AG04450 (cell line): ENCODE data around the gene PIGO. TPM values are rescaled to one million over a fixed set of nuclear protein-coding genes. Genes with fewer than 3 reads are reported as not detected.

ENCODE experiments used
- CTCF ChIA-PET: fragments of 300-600, 350-600 bp; formaldehyde crosslinking; extraction: SDS; loops from one replicate; lab custom pipeline; 2022; ENCODE audit warnings: antibody characterized with exemption, inconsistent platforms; lab: Charles Lee
- POLR2A ChIA-PET: fragments of 350-600 bp; formaldehyde crosslinking; extraction: SDS; loops from one replicate; lab custom pipeline; 2021; ENCODE audit warnings: antibody characterized with exemption, inconsistent platforms; lab: Yijun Ruan, JAX
- DNase-seq: peaks from one replicate; pipeline ENCODE4 v3.0.0-alpha.2; 2011; ENCODE audit warnings: low read depth, low spot score
- H3K27ac ChIP-seq: one replicate; pipeline ENCODE4 v1.5.1; 2012; ENCODE audit warnings: low read depth, low read length, control low read depth
- H3K27me3 ChIP-seq: one replicate; pipeline ENCODE4 v1.6.0; 2012; ENCODE audit warnings: low read length; ENCODE audit not compliant: control insufficient read depth, insufficient read depth
- H3K4me3 ChIP-seq: 2 replicates; pipeline ENCODE4 v1.5.1; 2011; ENCODE audit warnings: mild to moderate bottlenecking, low read depth, low read length, control low read depth
- H3K9me3 ChIP-seq: 2 replicates; pipeline ENCODE4 v1.5.1; 2012; ENCODE audit warnings: low read length; ENCODE audit not compliant: control insufficient read depth, insufficient read depth
- polyA plus RNA-seq: library from polyadenylated mRNA; depleted of rRNA; stranded (reverse); fragments of >200 nt; gene quantifications from 2 replicates; pipeline ENCODE4 v1.2.3, GENCODE V29; 2011; rRNA removed
- small RNA-seq: library from RNA; depleted of rRNA; stranded (forward); fragments of <200 nt; gene quantifications from one replicate; pipeline ENCODE3, GENCODE V24; 2012; ENCODE audit warnings: low read depth; ENCODE audit not compliant: insufficient read length
- TF ChIP-seq, protein P1 (sequence below): IDR thresholded peaks from 2 replicates; pipeline ENCODE4 v1.5.1; 2011; ENCODE audit warnings: low read depth, low read length, control low read depth, inconsistent platforms

PIGO gene
- polyA plus RNA-seq, 1 experiment = 14.3 TPM

GRCh38 chr9:35048511-35048910 lies 47.9 kb downstream of the PIGO start:
- Histone ChIP-seq H3K9me3 (no peaks in the 10 kb centered on the region), H3K4me3 (no peak overlapping the region), H3K27me3 (no peaks in the 10 kb centered on the region), H3K27ac (no peak overlapping the region)
- ChIA-PET POLR2A (no interaction called here), CTCF (interaction anchor here (1.4 kb wide), 1 partner anchor 149 kb away, joined by 5 read pairs; no protein-coding TSS in a partner anchor)
- TF ChIP-seq, protein P1, sequence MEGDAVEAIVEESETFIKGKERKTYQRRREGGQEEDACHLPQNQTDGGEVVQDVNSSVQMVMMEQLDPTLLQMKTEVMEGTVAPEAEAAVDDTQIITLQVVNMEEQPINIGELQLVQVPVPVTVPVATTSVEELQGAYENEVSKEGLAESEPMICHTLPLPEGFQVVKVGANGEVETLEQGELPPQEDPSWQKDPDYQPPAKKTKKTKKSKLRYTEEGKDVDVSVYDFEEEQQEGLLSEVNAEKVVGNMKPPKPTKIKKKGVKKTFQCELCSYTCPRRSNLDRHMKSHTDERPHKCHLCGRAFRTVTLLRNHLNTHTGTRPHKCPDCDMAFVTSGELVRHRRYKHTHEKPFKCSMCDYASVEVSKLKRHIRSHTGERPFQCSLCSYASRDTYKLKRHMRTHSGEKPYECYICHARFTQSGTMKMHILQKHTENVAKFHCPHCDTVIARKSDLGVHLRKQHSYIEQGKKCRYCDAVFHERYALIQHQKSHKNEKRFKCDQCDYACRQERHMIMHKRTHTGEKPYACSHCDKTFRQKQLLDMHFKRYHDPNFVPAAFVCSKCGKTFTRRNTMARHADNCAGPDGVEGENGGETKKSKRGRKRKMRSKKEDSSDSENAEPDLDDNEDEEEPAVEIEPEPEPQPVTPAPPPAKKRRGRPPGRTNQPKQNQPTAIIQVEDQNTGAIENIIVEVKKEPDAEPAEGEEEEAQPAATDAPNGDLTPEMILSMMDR = no peak
- no peak for DNase-seq

DNA sequence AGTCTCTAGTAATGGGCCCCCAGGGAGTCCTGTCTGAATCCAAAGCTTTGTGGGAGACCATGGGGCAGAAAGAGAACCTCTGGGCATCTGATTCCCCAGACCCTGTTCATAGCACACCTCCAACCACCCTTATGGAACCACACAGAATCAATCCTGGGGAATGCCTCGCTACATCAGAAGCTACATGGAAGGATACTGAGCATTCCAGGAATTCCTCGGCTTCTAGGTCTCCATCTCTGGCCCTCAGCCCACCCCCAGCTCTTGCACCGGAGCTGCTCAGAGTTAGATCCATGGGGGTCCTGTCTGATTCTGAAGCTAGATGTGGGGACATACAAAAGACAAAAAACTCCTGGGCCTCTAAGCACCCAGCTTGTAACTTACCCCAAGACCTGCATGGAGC lies 52.3 kb downstream of the PIGO start:
- H3K27ac ChIP-seq = no peak overlapping the region
- H3K27me3 ChIP-seq = no peaks in the 10 kb centered on the region
- CTCF ChIA-PET = interaction anchor here (0.6 to 3.8 kb wide), 4 partner anchors 8 to 399 kb away, joined by 3 to 20 read pairs (median 8); no protein-coding TSS in a partner anchor
- no peak overlapping the region for H3K4me3 ChIP-seq
- POLR2A ChIA-PET = interaction anchor here (1.1 kb wide), 2 partner anchors 8 to 28 kb away, joined by 3 to 7 read pairs; partner anchors contain the start of gene VCP
- no peaks in the 10 kb centered on the region for H3K9me3 ChIP-seq
- TF ChIP-seq, protein P1 = no peak
- DNase-seq = no peak

DNA sequence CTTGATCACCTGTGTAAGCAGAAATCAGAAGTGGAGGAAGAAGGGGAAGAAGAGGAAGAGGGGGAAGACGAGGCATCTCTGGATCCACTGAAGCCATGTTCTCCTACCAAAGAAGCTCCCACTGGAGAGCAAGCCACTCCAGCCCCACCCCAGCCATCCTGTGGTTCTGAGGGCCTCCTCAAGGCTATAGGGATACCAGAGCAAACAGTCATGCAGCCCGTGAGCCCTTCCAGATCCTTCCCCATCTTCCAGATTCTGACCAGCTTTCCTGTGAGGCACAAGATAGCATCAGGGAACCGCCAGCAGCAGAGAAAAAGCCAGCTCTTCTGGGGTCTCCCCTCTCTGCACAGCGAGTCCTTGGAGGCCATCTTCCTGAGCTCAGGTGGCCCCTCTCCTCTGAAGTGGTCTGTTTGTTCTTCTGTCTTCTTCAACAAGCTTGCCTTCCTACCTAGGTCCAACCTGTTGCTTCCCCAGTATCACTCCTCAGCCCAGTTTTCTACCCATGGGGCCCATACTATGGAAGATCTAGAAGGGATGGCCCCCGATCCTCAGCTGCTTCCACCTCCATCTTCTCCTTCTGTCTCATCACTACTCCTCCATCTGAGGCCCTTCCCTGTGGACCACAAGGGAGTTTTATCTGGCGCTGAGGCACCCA lies 53.4 kb downstream of the PIGO start:
- TF ChIP-seq, protein P1 = no peak
- DNase-seq = no peak
- H3K27ac ChIP-seq = no peak overlapping the region
- H3K4me3 ChIP-seq = no peak overlapping the region
- no peaks in the 10 kb centered on the region for H3K9me3 ChIP-seq
- ChIA-PET CTCF (interaction anchor here (0.6 to 3.8 kb wide), 5 partner anchors 9 to 398 kb away, joined by 3 to 20 read pairs (median 3); partner anchors contain the start of gene PIGO), POLR2A (interaction anchor here (0.7 to 1.1 kb wide), 2 partner anchors 9 to 29 kb away, joined by 3 read pairs; partner anchors contain the start of gene VCP)
- no peaks in the 10 kb centered on the region for H3K27me3 ChIP-seq

GRCh38 chr9:35042081-35042604 lies 54.2 kb downstream of the PIGO start:
- no peak overlapping the region for H3K27ac ChIP-seq
- H3K27me3 ChIP-seq = no peaks in the 10 kb centered on the region
- H3K4me3 ChIP-seq = no peak overlapping the region
- DNase-seq = no peak
- TF ChIP-seq, protein P1 = no peak
- ChIA-PET POLR2A (interaction anchor here (1.4 kb wide), 1 partner anchor 30 kb away, joined by 4 read pairs; the partner anchor contains the start of gene VCP), CTCF (interaction anchor here (1.2 to 3.8 kb wide), 2 partner anchors 10 to 54 kb away, joined by 3 to 20 read pairs; partner anchors contain the start of gene PIGO)
- no peaks in the 10 kb centered on the region for H3K9me3 ChIP-seq

Small RNA genes lying within 50 kb of the gene (small RNA-seq; reads per million reads assigned to genes)
- gene RN7SL338P = not detected

Other genes with a start within 250 kb of the PIGO start
- not detected in 2 replicates for gene PHF24, start 138.3 kb downstream of the PIGO start, polyA plus RNA-seq
- gene DNAJB5, start 106.8 kb downstream of the PIGO start, polyA plus RNA-seq = 5.1 and 9.5 TPM in 2 replicates
- gene VCP, start 24.0 kb downstream of the PIGO start, polyA plus RNA-seq = 386 and 411 TPM in 2 replicates
- 8.5 and 9.1 TPM in 2 replicates for gene FANCG, start 16.6 kb downstream of the PIGO start, polyA plus RNA-seq
- gene STOML2, start 6.5 kb upstream of the PIGO start, polyA plus RNA-seq = 125 and 151 TPM in 2 replicates
- gene ATOSB, start 19.3 kb upstream of the PIGO start, polyA plus RNA-seq = 20.4 and 24.6 TPM in 2 replicates
- 12.5 and 15.4 TPM in 2 replicates for gene UNC13B, start 65.4 kb upstream of the PIGO start, polyA plus RNA-seq